Stimulated activated CD8-positive, alpha-beta memory T cell treated with anti-CD3 and anti-CD28 coated beads, Interleukin-4, amount 100 ng/mL, for 24 hours (primary cell): ENCODE data around the gene CMIP.

ENCODE experiments used
- DNase-seq: peaks from one replicate; pipeline ENCODE4 v3.0.0-alpha.2; 2020; ENCODE audit warnings: low read depth

Gene CMIP

DNA sequence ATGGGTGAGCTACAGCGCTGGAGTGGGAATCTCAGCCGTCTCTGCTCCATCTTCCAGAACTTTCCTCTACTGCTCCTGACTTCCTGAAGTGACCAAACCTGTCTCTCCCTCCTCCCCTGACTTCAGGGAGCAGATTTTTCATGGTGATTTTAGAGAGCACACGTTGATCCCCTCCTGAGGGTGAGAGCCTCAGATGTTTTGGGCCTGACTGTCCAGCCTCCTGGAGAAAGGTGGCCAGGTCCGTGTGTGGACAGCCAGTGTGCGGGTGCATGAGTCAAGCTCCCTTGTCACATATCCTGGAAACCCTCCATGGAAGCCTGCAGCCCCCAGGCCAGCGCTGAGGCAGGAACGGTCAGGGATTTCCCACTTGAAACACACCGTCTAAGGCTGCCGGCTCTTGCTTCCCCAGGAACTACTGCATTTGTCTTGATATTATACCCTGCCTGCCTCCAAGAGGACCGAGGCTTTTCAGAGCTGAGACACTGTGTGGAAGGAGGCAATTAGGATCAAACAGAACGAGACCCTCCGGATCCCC is 143.1 kb downstream of the CMIP start:
- DNase-seq: no peak

DNA sequence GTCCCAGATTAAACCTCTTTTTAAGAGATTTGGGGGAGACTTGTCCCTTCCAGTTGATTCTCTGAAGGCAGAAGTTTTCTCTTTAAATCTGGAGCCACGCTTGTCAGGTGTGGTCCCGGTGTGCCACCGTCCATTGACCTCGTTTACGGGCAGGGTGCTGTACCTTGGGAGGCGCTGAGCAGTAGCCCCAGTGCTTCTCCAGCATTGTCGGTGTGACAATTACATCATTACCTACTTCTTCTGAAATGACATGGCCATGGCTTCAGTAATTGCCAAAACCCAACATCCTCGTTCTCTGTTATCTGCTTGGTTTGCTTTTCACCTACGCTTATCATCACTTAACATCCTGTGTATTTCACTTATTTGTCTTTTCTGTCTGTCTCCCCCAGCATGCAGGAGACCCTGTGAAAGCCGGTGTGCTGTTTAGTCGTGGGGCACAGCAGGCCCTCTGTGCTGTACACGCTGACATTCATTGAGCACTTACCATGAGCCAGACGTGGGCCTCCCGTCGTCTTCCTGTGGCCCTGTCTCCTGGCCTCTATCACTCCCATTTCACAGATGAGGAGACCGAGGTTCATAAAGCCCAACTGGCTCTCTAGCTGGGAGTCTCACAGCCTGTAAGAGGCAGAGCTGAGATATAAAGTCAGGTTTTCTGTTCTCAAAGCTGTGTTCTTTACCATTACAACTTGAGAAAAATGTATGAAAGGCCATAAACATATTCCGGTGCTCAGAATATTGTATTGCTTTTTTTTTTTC is 143.9 kb downstream of the CMIP start:
- DNase-seq: no peak

DNA sequence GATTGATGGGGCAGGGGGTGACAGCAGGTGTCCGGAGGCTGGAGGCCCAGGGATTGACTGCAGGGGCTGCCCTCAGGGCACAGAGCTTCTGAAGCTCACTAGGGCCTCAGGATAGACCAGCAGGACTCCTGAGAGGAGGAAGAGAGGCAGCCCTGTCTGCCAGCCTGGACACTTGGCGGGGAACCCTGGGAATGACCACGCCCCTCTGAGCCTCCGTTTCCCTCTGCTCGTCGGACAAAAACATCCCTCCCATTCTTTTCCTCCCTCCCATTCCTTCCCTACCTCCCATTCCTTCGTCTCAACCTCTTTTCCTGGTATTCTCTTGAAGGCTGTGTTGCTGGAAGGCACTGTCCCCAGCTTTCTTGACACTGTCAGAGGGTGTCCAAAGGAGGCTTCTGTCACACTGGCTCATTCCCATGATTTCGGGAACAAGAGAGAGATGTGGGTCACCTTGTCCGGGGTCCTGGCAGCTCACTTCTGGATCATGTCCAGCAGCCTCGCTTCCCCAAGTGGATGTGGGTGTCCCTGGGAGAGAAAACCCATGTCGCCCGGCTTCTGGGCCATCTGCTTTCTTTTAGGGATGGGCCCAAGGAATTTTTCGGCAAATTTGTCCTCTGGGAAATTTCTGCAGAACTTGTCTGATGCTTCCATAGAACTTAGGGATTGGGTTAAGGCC is 145.5 kb downstream of the CMIP start:
- no peak for DNase-seq

DNA sequence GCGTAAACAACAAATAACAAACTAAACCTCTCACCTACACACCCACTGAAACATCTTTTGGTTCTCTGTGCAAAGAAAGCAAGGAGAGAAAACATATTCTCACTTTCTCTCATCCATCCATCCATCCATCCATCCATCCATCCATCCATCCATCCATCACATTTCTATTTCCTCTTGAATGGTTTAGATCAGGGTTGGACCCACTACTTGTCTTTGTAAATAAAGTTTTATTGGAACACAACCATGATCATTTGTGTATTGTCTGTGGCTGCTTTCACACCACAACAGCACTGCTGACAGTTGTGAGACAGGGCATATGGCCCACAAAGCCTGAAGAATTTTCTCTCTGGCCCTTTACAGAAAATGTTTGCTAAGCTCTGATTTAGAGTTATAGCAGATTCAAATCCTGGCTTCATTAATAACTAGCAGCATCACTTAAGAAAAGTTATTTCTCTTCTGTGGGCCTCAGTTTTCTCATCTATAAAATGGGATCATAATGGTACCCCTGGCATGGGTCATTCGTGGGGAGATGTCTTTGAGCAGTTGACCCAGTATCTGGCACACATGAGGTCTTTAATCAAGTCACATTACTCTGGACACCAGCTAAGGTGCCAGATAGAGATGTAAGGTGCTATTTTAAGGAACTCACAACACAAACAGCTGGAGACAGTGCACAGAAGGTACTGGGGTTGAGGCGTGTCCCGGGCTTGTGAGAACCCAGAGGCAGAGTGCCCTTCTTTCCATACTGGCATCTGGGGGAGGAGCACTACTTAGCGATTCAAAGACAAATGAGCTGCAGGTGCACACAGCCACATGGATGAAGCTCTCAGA is 146.3 kb downstream of the CMIP start:
- DNase-seq: no peak

GRCh38 chr16:81591545-81591870 is 146.9 kb downstream of the CMIP start:
- no peak for DNase-seq

DNA sequence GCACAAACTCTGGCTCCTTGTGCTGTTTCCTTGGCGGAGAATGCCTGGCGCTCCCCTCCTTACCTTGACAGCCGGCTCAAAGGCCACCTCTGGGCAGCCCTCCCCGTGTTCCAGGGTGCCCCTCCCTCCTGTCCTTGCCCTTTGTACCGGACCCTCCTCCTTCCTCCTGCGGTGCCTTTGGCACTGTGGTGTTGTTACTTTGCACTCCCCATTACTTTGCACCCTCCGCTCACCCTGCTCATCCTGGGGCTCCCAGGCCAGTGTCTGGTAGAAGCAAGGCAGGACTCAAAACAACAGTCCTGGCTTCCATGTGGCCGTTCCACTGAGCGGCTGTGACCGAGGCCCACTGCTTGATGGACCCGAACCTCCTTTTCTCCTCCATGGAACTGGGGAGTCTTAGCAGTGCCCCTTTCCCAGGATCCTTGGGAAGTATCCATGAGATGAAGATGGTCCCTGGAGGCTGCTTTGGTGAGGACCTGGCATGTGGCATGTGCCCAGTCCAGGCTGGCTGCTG is 147.8 kb downstream of the CMIP start:
- no peak for DNase-seq

DNA sequence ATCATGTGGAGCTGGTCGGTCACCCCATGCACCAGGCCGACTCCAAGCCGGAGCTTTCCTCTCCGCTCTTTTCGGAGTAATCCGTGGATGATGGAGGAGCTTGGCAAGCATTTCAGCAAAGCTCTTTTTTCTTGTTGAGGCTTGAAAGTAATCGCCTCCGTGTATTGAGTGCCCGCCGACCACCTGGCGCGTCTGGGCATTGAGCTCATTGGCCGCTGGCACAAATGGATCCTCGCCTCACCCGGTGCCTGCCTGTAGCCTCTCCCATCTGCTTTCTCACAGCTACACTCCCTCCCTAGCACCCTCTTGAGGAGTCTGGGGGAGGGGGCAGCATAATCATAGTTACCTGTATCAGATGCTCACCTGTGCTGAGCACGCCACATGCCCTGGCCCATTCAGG is 148.9 kb downstream of the CMIP start:
- DNase-seq: no peak

- no peak for DNase-seq
Observed at GRCh38 chr16:81595629-81596292, 151.2 kb downstream of the CMIP start.

GRCh38 chr16:81597079-81597658 is 152.6 kb downstream of the CMIP start:
- DNase-seq: no peak

- DNase-seq: no peak
Observed at GRCh38 chr16:81598083-81598482, 153.5 kb downstream of the CMIP start.

GRCh38 chr16:81599034-81599744 is 154.6 kb downstream of the CMIP start:
- no peak for DNase-seq

DNA sequence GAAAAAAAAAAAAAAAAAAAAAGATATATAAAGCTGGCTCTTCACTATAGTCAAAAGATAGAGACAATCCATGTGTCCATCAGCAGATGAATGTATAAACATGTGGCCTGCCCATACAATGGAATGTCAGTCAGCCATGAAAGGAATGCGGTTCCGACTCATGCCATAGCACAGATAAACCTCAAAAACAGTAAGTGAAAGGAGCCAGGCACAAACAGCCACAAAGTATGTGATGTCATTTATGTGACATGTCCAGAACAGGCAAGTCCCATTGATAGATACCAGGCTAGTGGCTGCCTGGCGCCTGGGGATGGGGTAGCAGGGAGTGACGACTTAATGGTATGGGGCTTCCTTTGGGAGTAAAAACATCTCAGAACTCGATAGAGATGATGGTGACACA is 155.7 kb downstream of the CMIP start:
- DNase-seq: no peak

- no peak for DNase-seq
Observed at GRCh38 chr16:81601008-81601428, 156.4 kb downstream of the CMIP start.

DNA sequence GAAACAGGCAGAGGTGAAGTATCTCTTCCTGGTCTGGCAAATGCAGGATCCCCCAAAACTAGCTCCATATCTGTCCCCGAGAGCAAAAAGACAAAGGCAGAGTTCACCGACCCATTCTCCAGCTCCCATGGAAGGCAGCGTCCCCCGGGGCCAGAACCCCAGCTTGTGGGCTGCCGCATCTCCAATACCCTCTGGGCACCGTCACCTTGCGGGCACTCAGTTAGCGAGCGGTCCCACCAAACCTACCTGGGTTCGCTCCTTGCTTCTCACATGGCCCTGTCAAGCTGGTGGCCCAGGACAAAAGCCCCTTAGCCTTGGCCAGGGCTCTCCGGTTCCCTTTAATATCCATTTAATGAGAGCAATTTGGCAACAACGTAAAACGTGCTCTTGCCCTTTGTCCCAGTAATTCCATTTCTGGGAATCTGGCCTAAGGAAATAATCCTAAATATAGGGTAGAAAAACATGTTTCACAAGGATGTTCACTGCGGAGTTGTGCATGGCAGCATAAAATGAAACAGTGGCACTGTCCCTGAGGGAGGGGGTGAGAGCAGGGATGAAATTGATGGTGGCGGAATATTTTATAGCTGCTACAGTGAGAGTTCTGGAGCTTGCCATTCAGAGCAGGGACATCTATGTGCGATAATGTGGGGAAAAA is 157.1 kb downstream of the CMIP start:
- DNase-seq: no peak

GRCh38 chr16:81602256-81602776 is 157.7 kb downstream of the CMIP start:
- no peak for DNase-seq

DNA sequence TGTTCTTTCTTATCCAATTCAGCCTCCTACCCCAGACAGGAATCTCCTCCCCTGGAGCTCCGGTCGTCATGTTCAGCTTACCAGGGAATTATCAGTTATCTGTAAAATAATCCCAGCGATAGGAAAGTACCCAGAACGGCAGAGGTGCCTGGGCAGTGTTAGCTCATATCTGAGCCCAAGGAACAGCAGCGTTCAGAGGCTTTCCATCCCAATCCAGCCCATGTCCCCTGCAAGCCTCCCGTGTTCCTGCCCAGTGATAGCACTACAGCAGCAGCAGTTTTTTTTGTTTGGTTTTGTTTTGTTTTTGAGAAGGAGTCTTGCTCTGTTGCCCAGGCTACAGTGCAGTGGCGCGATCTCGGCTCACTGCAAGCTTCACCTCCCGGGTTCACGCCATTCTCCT is 158.2 kb downstream of the CMIP start:
- no peak for DNase-seq

GRCh38 chr16:81604960-81605383 is 160.4 kb downstream of the CMIP start:
- DNase-seq: no peak

DNA sequence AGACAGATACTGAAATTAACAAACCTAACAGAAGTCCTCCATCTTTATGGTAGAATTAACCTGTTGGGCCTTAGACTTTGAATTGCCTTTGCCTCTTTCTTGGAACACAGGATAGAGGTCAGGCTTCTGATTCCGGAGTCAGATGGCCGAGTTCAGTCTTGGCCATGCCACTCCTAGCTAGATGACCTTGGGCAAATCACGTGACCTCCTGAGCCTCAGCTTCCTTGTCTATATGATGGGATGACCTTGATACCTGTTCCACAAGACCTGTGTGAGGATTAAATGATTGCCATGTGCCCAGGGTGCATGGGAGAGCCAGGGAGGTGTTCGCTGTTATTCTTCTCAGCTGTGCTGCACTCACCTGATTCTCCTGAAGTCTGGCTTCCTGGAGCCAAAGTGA is 161.4 kb downstream of the CMIP start:
- no peak for DNase-seq

DNA sequence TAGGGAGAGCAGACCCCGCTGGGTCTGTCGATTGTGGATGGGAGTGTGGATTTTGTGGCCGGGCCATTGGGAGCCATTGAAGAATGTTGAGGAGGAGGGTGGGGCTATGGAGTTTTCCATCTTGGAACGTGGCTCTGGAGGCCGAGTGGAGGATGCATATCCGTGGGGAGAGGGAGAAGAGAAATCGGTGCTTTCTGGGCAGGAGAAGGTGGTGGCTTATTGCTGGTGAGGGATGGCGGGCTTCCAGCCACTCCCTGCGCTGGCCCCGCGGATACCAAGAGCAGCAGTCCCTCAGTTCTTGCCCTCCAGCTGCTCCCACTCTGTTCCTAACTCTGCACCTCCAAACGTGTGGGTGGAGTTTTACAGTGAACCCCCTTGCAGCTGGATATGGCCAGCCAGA is 162.4 kb downstream of the CMIP start:
- DNase-seq: no peak
